Hair follicular keratinocyte (primary cell): ENCODE results near the gene ZDHHC6. TPM values are rescaled to one million over a fixed set of nuclear protein-coding genes. Genes with fewer than 3 reads are reported as not detected.

ENCODE experiments used
- total RNA-seq: library from RNA; depleted of rRNA; stranded (reverse); fragments of >200 nt; gene quantifications from 2 replicates; pipeline ENCODE4 v1.2.3, GENCODE V29; 2015

Gene ZDHHC6
- total RNA-seq = 17.7 and 27.6 TPM in 2 replicates

GRCh38 chr10:112446855-112447619 is at the start of gene ZDHHC6, which contains the start of gene VTI1A:
Gene ZDHHC6 (minus strand): TSS chr10:112446914. CDS start chr10:112445436, 1,478 bp downstream.
Gene VTI1A (plus strand): TSS chr10:112447215. CDS start chr10:112447374, 159 bp downstream.

Other genes with a start within 250 kb of the ZDHHC6 start
- gene TECTB, start 163.5 kb downstream of the ZDHHC6 start, total RNA-seq = not detected in 2 replicates
- 0.08 TPM in 1 of 2 replicates, not detected in the other for gene ACSL5, start 72.8 kb downstream of the ZDHHC6 start, total RNA-seq
- gene VTI1A, start 301 bp upstream of the ZDHHC6 start, total RNA-seq = 24.5 and 29.6 TPM in 2 replicates